ENCODE data around the gene ANG.

Gene ANG

DNA sequence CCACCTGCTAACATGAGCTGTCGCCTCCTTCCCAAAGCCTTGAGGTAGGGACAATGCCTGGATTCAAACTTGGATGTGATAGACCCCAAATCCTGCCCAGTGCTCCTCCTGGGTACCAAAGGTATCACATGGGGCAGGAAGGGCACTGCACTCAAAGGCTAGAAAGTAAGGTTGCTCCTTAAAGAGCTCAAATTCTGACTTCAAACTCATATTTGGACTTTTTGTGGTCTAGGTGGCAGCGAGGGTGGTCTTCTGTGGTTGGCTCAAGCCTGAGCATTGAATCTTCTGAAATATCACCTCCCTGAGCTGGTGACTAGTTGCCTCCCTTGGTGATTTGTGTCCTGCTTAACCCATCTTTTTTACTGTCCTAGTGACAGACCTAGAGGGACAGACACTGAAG, 12.5 kb upstream of the ANG start:
- DNase-seq: no peak

GRCh38 chr14:20679907-20680306, 8.7 kb upstream of the ANG start:
- no peak for DNase-seq

DNA sequence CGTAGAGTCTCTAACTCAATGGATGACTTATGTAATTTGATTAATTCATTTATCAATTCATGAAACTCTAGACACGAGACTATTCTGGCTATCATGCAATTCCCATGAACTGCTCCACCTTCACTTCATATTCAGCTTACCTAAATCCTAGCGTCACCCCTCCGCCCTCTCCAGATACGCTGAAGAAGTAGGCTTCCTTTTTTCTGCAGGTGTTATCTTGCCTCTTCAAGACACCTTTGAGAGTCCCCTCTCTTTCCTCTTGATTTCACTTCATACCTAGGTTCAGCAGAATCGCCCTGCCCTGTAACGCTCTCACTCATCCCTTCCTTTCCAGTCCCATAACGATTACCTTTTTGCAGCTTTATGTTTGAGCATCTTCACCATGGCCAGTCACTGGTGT, 8.2 kb upstream of the ANG start:
- DNase-seq: no peak

GRCh38 chr14:20680843-20681347, 7.7 kb upstream of the ANG start:
- DNase-seq: no peak

GRCh38 chr14:20681348-20682126, 7.0 kb upstream of the ANG start:
- peak; percentile 50 for DNase-seq

- no peak for DNase-seq
Measured at GRCh38 chr14:20682127-20682434, 6.5 kb upstream of the ANG start.

- DNase-seq: peak; percentile 48
Measured at GRCh38 chr14:20682435-20683124, 6.0 kb upstream of the ANG start.

- DNase-seq: peak; percentile 18
Measured at GRCh38 chr14:20683125-20683890, 5.3 kb upstream of the ANG start.

- peak; percentile 15 for DNase-seq
Measured at GRCh38 chr14:20683891-20684661, 4.5 kb upstream of the ANG start, which contains the start of gene RNASE4. Gene RNASE4, plus strand, starts transcription at chr14:20684560. Its CDS starts 14,812 bp downstream, at chr14:20699372.

- DNase-seq: no peak
Measured at GRCh38 chr14:20684662-20685456, 3.7 kb upstream of the ANG start.

- no peak for DNase-seq
Measured at GRCh38 chr14:20686386-20687143, 2.0 kb upstream of the ANG start.

- no peak for DNase-seq
Measured at GRCh38 chr14:20687362-20688166, 1.0 kb upstream of the ANG start.

DNA sequence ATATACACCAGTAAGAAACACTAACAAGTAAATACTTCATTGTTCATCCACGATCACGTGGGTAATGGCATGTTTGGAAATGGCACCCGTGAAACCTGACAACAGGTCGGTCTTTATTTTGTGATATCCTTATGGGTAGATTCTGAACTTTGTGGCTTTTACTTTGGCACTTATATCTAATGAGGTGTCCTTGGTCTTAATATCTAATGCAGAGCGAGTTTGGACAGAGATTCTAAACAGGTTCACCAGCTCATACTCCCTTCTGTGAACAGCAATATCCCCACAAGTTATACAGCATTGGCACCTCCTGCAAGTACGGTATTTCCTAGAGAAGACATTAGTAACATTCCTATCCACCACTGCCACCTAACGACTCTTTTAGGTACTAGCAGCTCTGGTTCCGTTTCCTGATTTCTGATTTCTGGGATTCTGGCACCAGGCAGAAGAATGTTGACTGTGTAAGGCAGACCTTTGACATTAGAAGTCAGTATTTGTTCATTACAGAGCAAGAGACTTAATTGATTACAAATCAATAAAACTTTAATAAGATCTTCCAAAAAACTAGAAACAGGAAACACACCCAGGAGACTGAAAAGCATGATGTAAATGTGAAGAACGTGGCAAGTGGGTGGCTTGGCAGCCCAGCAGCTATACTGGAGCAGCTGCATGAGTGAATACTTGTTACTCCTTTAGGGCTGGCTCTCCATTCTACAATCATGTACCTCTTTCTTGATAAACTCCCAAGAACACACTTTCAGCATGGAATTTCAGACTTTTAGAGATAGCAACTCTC, 2.5 kb downstream of the ANG start:
- DNase-seq: peak; percentile 55

- no peak for DNase-seq
Measured at GRCh38 chr14:20692116-20692751, 3.7 kb downstream of the ANG start.

DNA sequence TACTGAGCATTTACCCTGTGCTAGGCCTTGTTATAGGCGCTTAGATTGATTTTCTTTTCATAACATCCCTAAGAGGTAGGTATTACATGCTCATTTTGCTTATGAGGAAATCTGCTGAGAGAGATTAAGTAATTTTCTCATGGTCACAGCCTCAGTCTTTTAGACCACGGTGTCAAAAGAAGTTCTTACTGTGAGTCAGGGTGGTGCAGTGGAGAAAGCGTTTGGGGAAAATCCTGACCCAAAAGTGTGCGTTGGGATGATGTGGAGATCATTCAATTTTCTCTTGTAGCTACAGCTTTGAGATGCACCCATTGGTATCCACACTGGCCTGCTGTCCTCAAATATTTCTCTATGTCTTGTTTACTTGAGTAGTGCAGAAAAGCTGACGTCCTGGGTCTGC, 8.2 kb downstream of the ANG start:
- no peak for DNase-seq

DNA sequence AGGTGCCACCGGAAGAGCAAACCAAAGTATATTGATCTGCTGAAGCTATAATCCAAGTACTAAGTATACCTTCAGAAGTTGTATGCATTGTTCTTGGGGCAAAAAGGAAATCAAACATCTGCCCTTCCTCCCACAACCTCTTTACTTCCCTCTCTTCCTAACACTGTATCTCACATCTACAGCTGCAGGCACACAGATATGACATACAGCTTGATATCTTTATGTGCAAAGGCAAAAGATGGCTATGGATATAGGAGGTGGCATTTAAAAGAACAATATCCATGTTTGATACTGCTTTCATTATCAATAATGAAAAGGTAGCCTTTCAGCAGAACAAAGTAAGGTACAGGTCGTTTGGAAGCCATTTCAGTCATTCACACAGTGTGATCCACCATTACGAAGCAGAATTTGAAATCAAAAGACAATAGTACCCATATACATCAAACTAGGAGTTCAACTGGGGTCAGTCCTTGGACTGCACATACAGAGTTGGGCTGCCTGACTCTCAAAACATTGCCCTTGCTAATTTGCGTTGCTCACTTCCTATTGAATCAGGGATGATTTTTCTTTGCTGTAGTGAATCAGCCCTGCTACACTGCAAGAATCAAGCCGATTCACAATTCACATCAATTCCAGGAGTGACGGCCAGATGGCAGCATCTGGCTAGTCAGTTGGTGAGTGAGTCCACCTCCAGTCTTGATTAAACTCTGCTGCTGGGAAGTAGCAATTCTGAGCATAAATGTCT, 8.9 kb downstream of the ANG start:
- DNase-seq: peak; percentile 46

DNA sequence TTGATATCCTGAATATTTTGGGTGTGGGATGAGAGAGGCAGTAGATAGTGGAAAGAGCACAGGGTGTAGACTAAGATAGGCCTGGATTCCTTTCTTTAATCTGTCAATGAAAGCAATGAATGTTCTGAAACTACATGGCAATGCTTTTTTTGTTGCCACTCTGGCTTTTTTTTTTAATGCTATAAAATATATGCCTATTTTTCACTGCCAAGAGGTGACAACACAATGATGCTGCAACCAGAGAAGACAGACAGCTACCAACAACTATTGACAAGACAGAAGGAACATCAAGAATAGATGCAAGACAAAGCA, 9.4 kb downstream of the ANG start:
- no peak for DNase-seq

GRCh38 chr14:20698934-20699333, 10.4 kb downstream of the ANG start:
- no peak for DNase-seq
